Erythroblast (primary cell): ENCODE data around the gene C19orf12.

Source experiments
- GATA1 ChIP-seq: IDR thresholded peaks from 2 replicates; pipeline ENCODE4 v1.6.1; 2011; ENCODE audit warnings: low read depth, mild to moderate bottlenecking, control low read depth, low read length, moderate library complexity
- POLR2A ChIP-seq: IDR thresholded peaks from 2 replicates; pipeline ENCODE4 v1.6.1; 2011; ENCODE audit warnings: mild to moderate bottlenecking, low read length

- TF ChIP-seq POLR2A (no peak), GATA1 (no peak)
These were observed 34.9 kb upstream of the C19orf12 start for GRCh38 chr19:29750001-29750400.
